Pancreas (tissue), 10 donors: Measurements from ENCODE around the gene HNRNPA0. TPM values are rescaled to one million over a fixed set of nuclear protein-coding genes. Genes with fewer than 3 reads are reported as not detected.
"Not testable (repeated sequence)": the region's sequence is repeated elsewhere in the genome, so short reads cannot be mapped to it uniquely, and the experiment has no call there.

ENCODE experiments used
- ATAC-seq, 4 donors: fragments of 200-7000 bp; cut with Tn5 transposase; one replicate each; pipeline versions ENCODE4 v1.8.0 to v1.9.1; 2020; ENCODE audit warnings: mild to moderate bottlenecking in 4 of 4, moderate library complexity in 4 of 4
- DNase-seq, 6 donors: peaks; one replicate each; pipeline ENCODE4 v3.0.0-alpha.2; 2020
- FAIRE-seq: peaks from 2 replicates; lab custom pipeline; 2012; peaks lifted over from hg19 to GRCh38; lab: Jason Lieb, UNC
- H3K27ac ChIP-seq, 4 donors: fragments of 200-600 bp; sonication (generic); 1 replicate in 3 of 4; 2 replicates in 1 of 4; pipeline versions ENCODE4 v1.5.0 to v1.8.0; 2020
- H3K27me3 ChIP-seq, 4 donors: fragments of 200-600 bp; one replicate each; pipeline ENCODE4 v1.8.0; 2021
- H3K36me3 ChIP-seq, 3 donors: fragments of 200-600 bp; sonication (generic) in 1 of 3; one replicate each; pipeline versions ENCODE4 v1.5.0 to v1.8.0; 2020 to 2021
- H3K4me1 ChIP-seq, 3 donors: fragments of 200-600 bp; one replicate each; pipeline ENCODE4 v1.8.0; 2021
- H3K4me3 ChIP-seq, 4 donors: fragments of 200-600 bp; sonication (generic) in 2 of 4; one replicate each; pipeline versions ENCODE4 v1.5.0 to v1.8.0; 2020 to 2021
- H3K9me3 ChIP-seq, 4 donors: fragments of 200-600 bp; one replicate each; pipeline ENCODE4 v1.8.0; 2021
- CTCF ChIP-seq, 4 donors: fragments of 200-600 bp; sonication (generic) in 3 of 4; IDR thresholded peaks; one replicate each; pipeline versions ENCODE4 v1.5.0 to v1.8.0; 2021; ENCODE audit warnings: antibody characterized with exemption in 4 of 4
- WGBS, 2 donors: extraction: QIAGEN DNeasy Blood & Tissue Kit; methylation state at CpG; one replicate each; pipeline ENCODE4 v1.1.7; 2013; 5-methylcytosine and 5-hydroxymethylcytosine counted together
- intact Hi-C, 3 donors: fragments of 100-400 bp; cut with DNase I; formaldehyde crosslinking; loops; one replicate each; pipeline versions ENCODE4 v1.11.1 to v1.14.2; 2022
- polyA plus RNA-seq, 2 donors: library from polyadenylated mRNA; stranded (reverse); fragments of 200-250 nt; gene quantifications; one replicate each; pipeline ENCODE4 v1.2.3, GENCODE V29; 2013
- total RNA-seq, 6 donors: library from RNA; stranded (reverse); fragmentation: NEBNext Ultra II Directional in 4 of 6; extraction: Animal tissue kit (Norgen Biotek cat#: 25700) in 4 of 6; gene quantifications; one replicate each; pipeline versions ENCODE4 v1.2.1 to v1.2.4, GENCODE V29; 2021 to 2023
- donor health status: healthy with polysubstance abuse.
- donor health status: DM: no; HTN: no; CAD: no; lungs with moderate emphysema.
- donor health status: DM: no; HTN: no; CAD: no.
- donor health status: control.
- donor health status: control.
- donor health status: Bipolar disorder and iron deficiency.
- donor health status: DM: yes; HTN: yes; CAD: no.
- donor health status: DM: no; HTN: no; CAD: no.
- donor health status: DM: no; HTN: no; CAD: no.
- donor health status: DM: yes; HTN: yes; CAD: no.

The HNRNPA0 gene
- total and polyA plus RNA-seq, 8 donors, result 8.0 to 14.1 (median 12.2) TPM

GRCh38 chr5:137782984-137783536 lies 28.9 kb upstream of the HNRNPA0 start:
- Histone ChIP-seq H3K27me3 (no peaks in the 10 kb centered on the region), H3K27ac (no peak overlapping the region), H3K36me3 (no peaks in the 10 kb centered on the region), H3K4me3 (no peak overlapping the region), H3K4me1 (no peaks in the 10 kb centered on the region), H3K9me3 (no peaks in the 10 kb centered on the region)
- FAIRE-seq, result no peak
- 66 to 74% methylated on average over 4 of the region's 4 CpGs for WGBS, 2 donors
- TF ChIP-seq CTCF (IDR thresholded peaks at IDR 0.05), result no peak
- no peak for ATAC-seq
- no peak for DNase-seq
- intact Hi-C loops, result loop anchor here in 1 of 3 donors (5.0 kb wide), 1 partner anchor 39 kb away; no protein-coding TSS in a partner anchor

GRCh38 chr5:137782055-137782454 lies 27.9 kb upstream of the HNRNPA0 start:
- Histone ChIP-seq H3K4me3 (no peak overlapping the region), H3K27ac (no peak overlapping the region), H3K27me3 (no peaks in the 10 kb centered on the region), H3K36me3 (no peaks in the 10 kb centered on the region), H3K9me3 (no peaks in the 10 kb centered on the region), H3K4me1 (no peaks in the 10 kb centered on the region)
- intact Hi-C loops, result loop anchor here in 1 of 3 donors (5.0 kb wide), 1 partner anchor 40 kb away; no protein-coding TSS in a partner anchor
- 84 to 93% methylated on average over 2 of the region's 2 CpGs for WGBS, 2 donors
- no peak for ATAC-seq
- no peak for TF ChIP-seq CTCF (IDR thresholded peaks at IDR 0.05)
- DNase-seq, result no peak
- FAIRE-seq, result no peak

GRCh38 chr5:137778772-137779564 lies 24.8 kb upstream of the HNRNPA0 start:
- Histone ChIP-seq H3K27me3 (no peaks in the 10 kb centered on the region), H3K36me3 (no peaks in the 10 kb centered on the region), H3K4me1 (no peaks in the 10 kb centered on the region), H3K9me3 (no peaks in the 10 kb centered on the region), H3K27ac (no peak overlapping the region), H3K4me3 (no peak overlapping the region)
- no peak for DNase-seq
- FAIRE-seq, result peak; percentile 23
- 20 to 23% methylated on average over 2 of the region's 2 CpGs for WGBS, 2 donors
- peak in 3 of 4 donors; percentile 46 to 69 (median 68) for ATAC-seq
- intact Hi-C loops, result no loop called here
- TF ChIP-seq CTCF (IDR thresholded peaks at IDR 0.05), result peak; percentile 53 to 74 (median 63)

- DNase-seq, H3K36me3 ChIP-seq, H3K27ac ChIP-seq, H3K4me3 ChIP-seq, intact Hi-C loops, ATAC-seq, H3K27me3 ChIP-seq, H3K4me1 ChIP-seq, FAIRE-seq, H3K9me3 ChIP-seq: not testable (repeated sequence)
- WGBS, 2 donors, result 91% methylated on average over 5 of the region's 5 CpGs
Measured at GRCh38 chr5:137767937-137768336, 13.8 kb upstream of the HNRNPA0 start.

- TF ChIP-seq CTCF (IDR thresholded peaks at IDR 0.05), result no peak
- Histone ChIP-seq H3K27ac (no peak overlapping the region), H3K36me3 (no peaks in the 10 kb centered on the region), H3K9me3 (no peaks in the 10 kb centered on the region), H3K4me3 (no peak overlapping the region), H3K4me1 (no peaks in the 10 kb centered on the region), H3K27me3 (no peaks in the 10 kb centered on the region)
- FAIRE-seq (no peak), DNase-seq (no peak), ATAC-seq (no peak)
- WGBS, 2 donors, result 84 to 92% methylated on average over 3 of the region's 3 CpGs
- intact Hi-C loops, result no loop called here
Measured at GRCh38 chr5:137761566-137761965, 7.4 kb upstream of the HNRNPA0 start.
